Bone marrow (tissue), 2 donors: Measurements from ENCODE around the gene A3GALT2.

ENCODE experiments used
- DNase-seq, 2 donors: peaks; one replicate each; lab custom pipeline; 2025; lab: John Stamatoyannopoulos, UW

Gene A3GALT2

GRCh38 chr1:33320619-33321165 lies at the start of gene A3GALT2:
Gene A3GALT2 (minus strand): TSS chr1:33321098. CDS start chr1:33321098, 0 bp downstream.
- DNase-seq = no peak

GRCh38 chr1:33370301-33370700 lies 49.4 kb upstream of the A3GALT2 start:
- no peak for DNase-seq

- no peak for DNase-seq
Measured at GRCh38 chr1:33369764-33370163, 48.9 kb upstream of the A3GALT2 start.

GRCh38 chr1:33369081-33369480 lies 48.2 kb upstream of the A3GALT2 start:
- DNase-seq = no peak

- DNase-seq = no peak
Measured at GRCh38 chr1:33368431-33368830, 47.5 kb upstream of the A3GALT2 start.

GRCh38 chr1:33367485-33368405 lies 46.8 kb upstream of the A3GALT2 start:
- DNase-seq = peak; percentile 33 to 62

GRCh38 chr1:33366762-33367484 lies 46.0 kb upstream of the A3GALT2 start:
- DNase-seq = no peak

- no peak for DNase-seq
Measured at GRCh38 chr1:33365560-33365997, 44.7 kb upstream of the A3GALT2 start.

GRCh38 chr1:33364565-33364918 lies 43.6 kb upstream of the A3GALT2 start:
- no peak for DNase-seq

GRCh38 chr1:33363470-33363861 lies 42.6 kb upstream of the A3GALT2 start:
- no peak for DNase-seq

GRCh38 chr1:33363021-33363420 lies 42.1 kb upstream of the A3GALT2 start:
- no peak for DNase-seq

GRCh38 chr1:33361532-33362235 lies 40.8 kb upstream of the A3GALT2 start:
- DNase-seq = peak in 1 of 2 donors; percentile 83

- no peak for DNase-seq
Measured at GRCh38 chr1:33360367-33360766, 39.5 kb upstream of the A3GALT2 start.

GRCh38 chr1:33359931-33360330 lies 39.0 kb upstream of the A3GALT2 start:
- no peak for DNase-seq

GRCh38 chr1:33358795-33359503 lies 38.1 kb upstream of the A3GALT2 start:
- no peak for DNase-seq

GRCh38 chr1:33358114-33358794 lies 37.4 kb upstream of the A3GALT2 start:
- no peak for DNase-seq

GRCh38 chr1:33357099-33357498 lies 36.2 kb upstream of the A3GALT2 start:
- DNase-seq = no peak

GRCh38 chr1:33354707-33355316 lies 33.9 kb upstream of the A3GALT2 start:
- no peak for DNase-seq

- DNase-seq = no peak
Measured at GRCh38 chr1:33353531-33353930, 32.6 kb upstream of the A3GALT2 start.

GRCh38 chr1:33351281-33351660 lies 30.4 kb upstream of the A3GALT2 start:
- no peak for DNase-seq
